Thoracic aorta (tissue), 2 donors: Measurements from ENCODE around the gene NINJ2. TPM values are rescaled to one million over a fixed set of nuclear protein-coding genes. Genes with fewer than 3 reads are reported as not detected.

Experiments used
- ATAC-seq: fragments of 150-250 bp; one replicate; pipeline ENCODE4 v1.8.0; 2017; ENCODE audit warnings: low read depth; ENCODE audit not compliant: insufficient number of reproducible peaks, low FRiP score
- DNase-seq: peaks from one replicate; pipeline ENCODE4 v3.0.0-alpha.2; 2020; ENCODE audit warnings: low spot score
- H3K27ac ChIP-seq, 2 donors: fragments of 200-600 bp; sonication (generic); 1 replicate in 1 of 2; 2 replicates in 1 of 2; pipeline ENCODE4 v1.5.1; 2016; ENCODE audit warnings: mild to moderate bottlenecking in 2 of 2, moderate library complexity in 2 of 2
- H3K27me3 ChIP-seq: fragments of 200-600 bp; sonication (generic); replicated peaks from 2 replicates; pipeline ENCODE4 v1.6.0; 2016; ENCODE audit warnings: mild to moderate bottlenecking; ENCODE audit not compliant: insufficient read depth
- H3K36me3 ChIP-seq: fragments of 200-600 bp; sonication (generic); one replicate; pipeline ENCODE4 v1.5.1; 2016
- H3K4me1 ChIP-seq, 2 donors: fragments of 200-600 bp; sonication (generic); 1 replicate in 1 of 2; 2 replicates in 1 of 2; pipeline versions ENCODE4 v1.5.1 to v1.6.0; 2016; ENCODE audit warnings: low read depth in 2 of 2, mild to moderate bottlenecking in 1 of 2; ENCODE audit not compliant: control insufficient read depth in 1 of 2
- H3K4me3 ChIP-seq: fragments of 200-600 bp; sonication (generic); 2 replicates; pipeline ENCODE4 v1.5.1; 2016; ENCODE audit warnings: mild to moderate bottlenecking
- H3K9me3 ChIP-seq: fragments of 200-600 bp; sonication (generic); 2 replicates; pipeline ENCODE4 v1.5.1; 2016
- total RNA-seq, 2 donors: library from RNA; depleted of rRNA; stranded (reverse); fragments of >200 nt; gene quantifications; one replicate each; pipeline versions ENCODE4 v1.1.0 to v1.2.3, GENCODE V29; 2016
- TF ChIP-seq, protein P1 (sequence below): fragments of 200-600 bp; sonication (generic); IDR thresholded peaks from one replicate; pipeline ENCODE4 v1.5.1; 2019; ENCODE audit warnings: antibody characterized with exemption

The NINJ2 gene
- total RNA-seq, 2 donors from 2014 or later: 2.4 to 5.3 TPM

DNA sequence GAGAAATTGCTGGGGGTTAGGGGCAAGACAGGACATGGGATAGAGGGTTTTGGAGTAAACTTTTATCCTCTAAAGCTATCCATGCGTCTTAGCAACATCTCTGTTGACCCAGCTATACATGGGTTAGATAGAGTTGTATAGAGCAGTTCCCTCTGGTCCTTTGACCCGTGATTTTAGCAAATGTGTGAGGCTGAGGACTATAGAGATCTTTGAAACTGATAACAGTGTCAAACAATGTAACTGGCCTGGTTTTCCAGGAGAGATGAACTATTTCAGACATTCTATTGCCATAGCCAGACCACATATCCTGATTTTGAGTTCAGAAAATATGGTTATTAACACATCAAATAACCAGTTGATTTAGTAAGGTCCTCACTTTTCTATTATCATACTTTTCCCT is 143.1 kb downstream of the NINJ2 start:
- no peak overlapping the region for H3K4me3 ChIP-seq
- no peaks in the 10 kb centered on the region for H3K36me3 ChIP-seq
- ATAC-seq: no peak
- no peak for DNase-seq
- H3K9me3 ChIP-seq: no peaks in the 10 kb centered on the region
- H3K27me3 ChIP-seq: no peaks in the 10 kb centered on the region
- TF ChIP-seq, protein P1, sequence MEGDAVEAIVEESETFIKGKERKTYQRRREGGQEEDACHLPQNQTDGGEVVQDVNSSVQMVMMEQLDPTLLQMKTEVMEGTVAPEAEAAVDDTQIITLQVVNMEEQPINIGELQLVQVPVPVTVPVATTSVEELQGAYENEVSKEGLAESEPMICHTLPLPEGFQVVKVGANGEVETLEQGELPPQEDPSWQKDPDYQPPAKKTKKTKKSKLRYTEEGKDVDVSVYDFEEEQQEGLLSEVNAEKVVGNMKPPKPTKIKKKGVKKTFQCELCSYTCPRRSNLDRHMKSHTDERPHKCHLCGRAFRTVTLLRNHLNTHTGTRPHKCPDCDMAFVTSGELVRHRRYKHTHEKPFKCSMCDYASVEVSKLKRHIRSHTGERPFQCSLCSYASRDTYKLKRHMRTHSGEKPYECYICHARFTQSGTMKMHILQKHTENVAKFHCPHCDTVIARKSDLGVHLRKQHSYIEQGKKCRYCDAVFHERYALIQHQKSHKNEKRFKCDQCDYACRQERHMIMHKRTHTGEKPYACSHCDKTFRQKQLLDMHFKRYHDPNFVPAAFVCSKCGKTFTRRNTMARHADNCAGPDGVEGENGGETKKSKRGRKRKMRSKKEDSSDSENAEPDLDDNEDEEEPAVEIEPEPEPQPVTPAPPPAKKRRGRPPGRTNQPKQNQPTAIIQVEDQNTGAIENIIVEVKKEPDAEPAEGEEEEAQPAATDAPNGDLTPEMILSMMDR: no peak
- no peaks in the 10 kb centered on the region for H3K4me1 ChIP-seq
- H3K27ac ChIP-seq: no peak overlapping the region

DNA sequence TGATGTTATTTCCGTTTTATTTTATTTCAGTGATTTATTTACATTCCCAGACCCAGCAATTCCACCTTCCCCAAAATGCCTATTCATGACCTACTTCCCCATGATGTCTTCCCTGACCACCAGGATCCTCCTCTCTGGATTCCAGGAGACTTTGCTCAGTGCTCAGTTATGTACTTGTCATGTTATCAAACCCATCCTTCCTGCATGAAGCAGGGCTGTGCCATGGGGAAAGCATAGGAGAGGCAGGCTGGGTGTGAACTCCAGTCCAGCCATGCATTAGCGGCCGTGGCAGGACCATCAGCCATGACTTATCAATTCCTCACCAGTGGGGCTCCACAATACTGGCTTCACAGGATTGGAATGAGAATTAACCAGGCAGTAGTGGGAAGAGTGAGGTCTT is 145.7 kb downstream of the NINJ2 start:
- H3K9me3 ChIP-seq: no peaks in the 10 kb centered on the region
- ATAC-seq (no peak), DNase-seq (no peak)
- H3K27ac ChIP-seq: no peak overlapping the region
- no peaks in the 10 kb centered on the region for H3K27me3 ChIP-seq
- H3K4me1 ChIP-seq: no peaks in the 10 kb centered on the region
- TF ChIP-seq, protein P1: no peak
- H3K36me3 ChIP-seq: no peaks in the 10 kb centered on the region
- no peak overlapping the region for H3K4me3 ChIP-seq

Other genes with a start within 250 kb of the NINJ2 start
- 10 to 100 TPM; 16.8 to 22.3 TPM for gene B4GALNT3, start 203.5 kb downstream of the NINJ2 start, total RNA-seq
- gene WNK1, start 89.1 kb upstream of the NINJ2 start, total RNA-seq: 100 to 1,000 TPM; 191 to 197 TPM